Amniotic stem cell (primary cell): ENCODE measurements around the gene FHIT.

Source experiments
- DNase-seq: peaks from one replicate; lab custom pipeline; 2025; lab: John Stamatoyannopoulos, UW

Gene FHIT

GRCh38 chr3:60463685-60464084 is 787.6 kb downstream of the FHIT start:
- no peak for DNase-seq

- no peak for DNase-seq
Observed at GRCh38 chr3:60461267-60461666, 790.0 kb downstream of the FHIT start.

- no peak for DNase-seq
Observed at GRCh38 chr3:60456180-60456579, 795.1 kb downstream of the FHIT start.

- DNase-seq, result no peak
Observed at GRCh38 chr3:60453326-60453725, 797.9 kb downstream of the FHIT start.

- DNase-seq, result no peak
Observed at GRCh38 chr3:60448696-60449095, 802.6 kb downstream of the FHIT start.

GRCh38 chr3:60445446-60445845 is 805.8 kb downstream of the FHIT start:
- no peak for DNase-seq

- DNase-seq, result no peak
Observed at GRCh38 chr3:60444898-60445437, 806.3 kb downstream of the FHIT start.

GRCh38 chr3:60440869-60441268 is 810.4 kb downstream of the FHIT start:
- DNase-seq, result no peak

- no peak for DNase-seq
Observed at GRCh38 chr3:60435941-60436650, 815.2 kb downstream of the FHIT start.

GRCh38 chr3:60434950-60435349 is 816.3 kb downstream of the FHIT start:
- DNase-seq, result no peak

- DNase-seq, result no peak
Observed at GRCh38 chr3:60434323-60434722, 816.9 kb downstream of the FHIT start.

- no peak for DNase-seq
Observed at GRCh38 chr3:60431599-60431958, 819.7 kb downstream of the FHIT start.

GRCh38 chr3:60430205-60430604 is 821.0 kb downstream of the FHIT start:
- no peak for DNase-seq

- DNase-seq, result no peak
Observed at GRCh38 chr3:60427109-60427508, 824.1 kb downstream of the FHIT start.

GRCh38 chr3:60424942-60425341 is 826.3 kb downstream of the FHIT start:
- DNase-seq, result no peak

- DNase-seq, result no peak
Observed at GRCh38 chr3:60424034-60424433, 827.2 kb downstream of the FHIT start.

- DNase-seq, result no peak
Observed at GRCh38 chr3:60423556-60423955, 827.7 kb downstream of the FHIT start.

GRCh38 chr3:60421749-60422446 is 829.4 kb downstream of the FHIT start:
- no peak for DNase-seq

- no peak for DNase-seq
Observed at GRCh38 chr3:60417576-60417975, 833.7 kb downstream of the FHIT start.

- no peak for DNase-seq
Observed at GRCh38 chr3:60414011-60414410, 837.2 kb downstream of the FHIT start.

GRCh38 chr3:60413551-60413950 is 837.7 kb downstream of the FHIT start:
- no peak for DNase-seq

GRCh38 chr3:60403866-60404265 is 847.4 kb downstream of the FHIT start:
- DNase-seq, result no peak

- no peak for DNase-seq
Observed at GRCh38 chr3:60402931-60403330, 848.3 kb downstream of the FHIT start.
